ENCODE data around the gene GBA3.

GBA3 gene

GRCh38 chr4:22707390-22707789 lies 14.7 kb downstream of the GBA3 start:
- Histone ChIP-seq H3K9ac (ENCODE audit: low read length) (no peak overlapping the region), H3K79me2 (ENCODE audit: low read length) (no peaks in the 10 kb centered on the region), H3K9me3 (replicated peaks; ENCODE audit: insufficient read depth, low read length) (no peaks in the 10 kb centered on the region)

GRCh38 chr4:22708961-22709360 lies 16.2 kb downstream of the GBA3 start:
- no peaks in the 10 kb centered on the region for H3K9me3 ChIP-seq (replicated peaks; ENCODE audit: insufficient read depth, low read length)
- no peak overlapping the region for H3K9ac ChIP-seq (ENCODE audit: low read length)
- no peak overlapping the region for H3K4me3 ChIP-seq (ENCODE audit: low read length)
- H4K20me1 ChIP-seq (ENCODE audit: insufficient read depth, low read length) = no peaks in the 10 kb centered on the region
- H2AFZ ChIP-seq (ENCODE audit: low read length) = no peak overlapping the region
- no peaks in the 10 kb centered on the region for H3K79me2 ChIP-seq (ENCODE audit: low read length)
- DNase-seq = no peak
- H3K4me1 ChIP-seq (ENCODE audit: low read length) = no peaks in the 10 kb centered on the region
- no peak overlapping the region for H3K4me2 ChIP-seq (ENCODE audit: low read depth, low read length)
- no peak overlapping the region for H3K27ac ChIP-seq (ENCODE audit: low read length)
- H3K27me3 ChIP-seq (replicated peaks; ENCODE audit: insufficient read depth, low read length) = no peaks in the 10 kb centered on the region
- no peaks in the 10 kb centered on the region for H3K36me3 ChIP-seq (replicated peaks; ENCODE audit: insufficient read depth, low read length)
- no peaks in the 10 kb centered on the region for H3F3A ChIP-seq (ENCODE audit: insufficient read depth, low read length)
- no peaks in the 10 kb centered on the region for H3K9me2 ChIP-seq (replicated peaks; ENCODE audit: insufficient read depth, low read length)
- TF ChIP-seq EZH2 (optimal IDR thresholded peaks at IDR 0.05; ENCODE audit: low read depth, low read length) = no peak
- no peak for TF ChIP-seq CTCF (IDR thresholded peaks at IDR 0.05; ENCODE audit: low read length)
- no peak for TF ChIP-seq EZH2phosphoT487 (IDR thresholded peaks at IDR 0.05; ENCODE audit: low read length)

More at GRCh38 chr4:22707390-22707789, 14.7 kb downstream of the GBA3 start:
- no peaks in the 10 kb centered on the region for H3K36me3 ChIP-seq (replicated peaks; ENCODE audit: insufficient read depth, low read length)
- DNase-seq = no peak
- H3K27ac ChIP-seq (ENCODE audit: low read length) = no peak overlapping the region
- H3F3A ChIP-seq (ENCODE audit: insufficient read depth, low read length) = no peaks in the 10 kb centered on the region
- no peak overlapping the region for H2AFZ ChIP-seq (ENCODE audit: low read length)
- H3K9me2 ChIP-seq (replicated peaks; ENCODE audit: insufficient read depth, low read length) = no peaks in the 10 kb centered on the region
- no peaks in the 10 kb centered on the region for H3K27me3 ChIP-seq (replicated peaks; ENCODE audit: insufficient read depth, low read length)
- H3K4me3 ChIP-seq (ENCODE audit: low read length) = no peak overlapping the region
- no peaks in the 10 kb centered on the region for H3K4me1 ChIP-seq (ENCODE audit: low read length)
- no peak overlapping the region for H3K4me2 ChIP-seq (ENCODE audit: low read depth, low read length)
- TF ChIP-seq EZH2phosphoT487 (IDR thresholded peaks at IDR 0.05; ENCODE audit: low read length) (no peak), EZH2 (optimal IDR thresholded peaks at IDR 0.05; ENCODE audit: low read depth, low read length) (no peak), CTCF (IDR thresholded peaks at IDR 0.05; ENCODE audit: low read length) (no peak)
- H4K20me1 ChIP-seq (ENCODE audit: insufficient read depth, low read length) = no peaks in the 10 kb centered on the region

GRCh38 chr4:22712105-22712504 lies 19.4 kb downstream of the GBA3 start:
- H2AFZ ChIP-seq (ENCODE audit: low read length) = no peak overlapping the region
- no peak overlapping the region for H3K4me3 ChIP-seq (ENCODE audit: low read length)
- no peaks in the 10 kb centered on the region for H3K9me3 ChIP-seq (replicated peaks; ENCODE audit: insufficient read depth, low read length)
- H3K27ac ChIP-seq (ENCODE audit: low read length) = no peak overlapping the region
- DNase-seq = no peak
- H3K9ac ChIP-seq (ENCODE audit: low read length) = no peak overlapping the region
- H3K4me2 ChIP-seq (ENCODE audit: low read depth, low read length) = no peak overlapping the region
- H4K20me1 ChIP-seq (ENCODE audit: insufficient read depth, low read length) = no peaks in the 10 kb centered on the region
- no peaks in the 10 kb centered on the region for H3K36me3 ChIP-seq (replicated peaks; ENCODE audit: insufficient read depth, low read length)
- no peak for TF ChIP-seq CTCF (IDR thresholded peaks at IDR 0.05; ENCODE audit: low read length)
- no peak for TF ChIP-seq EZH2phosphoT487 (IDR thresholded peaks at IDR 0.05; ENCODE audit: low read length)
- no peak for TF ChIP-seq EZH2 (optimal IDR thresholded peaks at IDR 0.05; ENCODE audit: low read depth, low read length)
- H3K4me1 ChIP-seq (ENCODE audit: low read length) = no peaks in the 10 kb centered on the region
- H3K27me3 ChIP-seq (replicated peaks; ENCODE audit: insufficient read depth, low read length) = no peaks in the 10 kb centered on the region
- no peaks in the 10 kb centered on the region for H3K79me2 ChIP-seq (ENCODE audit: low read length)
- no peaks in the 10 kb centered on the region for H3F3A ChIP-seq (ENCODE audit: insufficient read depth, low read length)
- H3K9me2 ChIP-seq (replicated peaks; ENCODE audit: insufficient read depth, low read length) = no peaks in the 10 kb centered on the region
